Caki2 (cell line): ENCODE results near the gene NOL4L. TPM values are rescaled to one million over a fixed set of nuclear protein-coding genes. Genes with fewer than 3 reads are reported as not detected.

Experiments
- DNase-seq: peaks from one replicate; pipeline ENCODE4 v3.0.0-alpha.2; 2015; ENCODE audit warnings: low read depth
- in situ Hi-C: cut with HindIII; loops from 2 replicates; pipeline ENCODE4 v1.10.0; 2016; ENCODE audit warnings: low sequenced_read_pairs, low pct_unique_long_range_greater_than_20kb, mixed read lengths
- total RNA-seq: library from RNA; depleted of rRNA; stranded (reverse); fragments of >200 nt; shearing (Covaris generic); gene quantifications from 2 replicates; pipeline ENCODE4 v1.2.3, GENCODE V29; 2014; ENCODE audit warnings: low replicate concordance

Gene NOL4L
- total RNA-seq, 1 experiment from 2014 or later = 11.6 TPM

GRCh38 chr20:32440069-32440757, 144.9 kb downstream of the NOL4L start:
- in situ Hi-C loops = no loop called here
- no peak for DNase-seq

- no peak for DNase-seq
- in situ Hi-C loops = no loop called here
Measured at GRCh38 chr20:32439132-32439829, 145.9 kb downstream of the NOL4L start.

- DNase-seq = no peak
- in situ Hi-C loops = no loop called here
Measured at GRCh38 chr20:32438331-32438858, 146.7 kb downstream of the NOL4L start.

- DNase-seq = no peak
- in situ Hi-C loops = no loop called here
Measured at GRCh38 chr20:32437391-32438074, 147.6 kb downstream of the NOL4L start.

GRCh38 chr20:32436968-32437367, 148.2 kb downstream of the NOL4L start:
- in situ Hi-C loops = no loop called here
- DNase-seq = no peak

- in situ Hi-C loops = no loop called here
Measured at GRCh38 chr20:32436142-32436861, 148.8 kb downstream of the NOL4L start.

GRCh38 chr20:32435449-32436107, 149.6 kb downstream of the NOL4L start:
- no peak for DNase-seq
- in situ Hi-C loops = no loop called here

More at GRCh38 chr20:32436142-32436861, 148.8 kb downstream of the NOL4L start:
- DNase-seq = no peak

GRCh38 chr20:32434434-32434833, 150.7 kb downstream of the NOL4L start:
- in situ Hi-C loops = no loop called here
- DNase-seq = no peak

- no peak for DNase-seq
- in situ Hi-C loops = no loop called here
Measured at GRCh38 chr20:32433311-32434021, 151.7 kb downstream of the NOL4L start.

GRCh38 chr20:32432277-32432676, 152.9 kb downstream of the NOL4L start:
- in situ Hi-C loops = no loop called here
- no peak for DNase-seq

GRCh38 chr20:32431457-32431856, 153.7 kb downstream of the NOL4L start:
- in situ Hi-C loops = no loop called here

GRCh38 chr20:32429745-32430360, 155.3 kb downstream of the NOL4L start:
- no peak for DNase-seq
- in situ Hi-C loops = no loop called here

More at GRCh38 chr20:32431457-32431856, 153.7 kb downstream of the NOL4L start:
- DNase-seq = no peak

GRCh38 chr20:32429343-32429742, 155.8 kb downstream of the NOL4L start:
- in situ Hi-C loops = no loop called here

GRCh38 chr20:32427996-32428395, 157.1 kb downstream of the NOL4L start:
- DNase-seq = no peak
- in situ Hi-C loops = no loop called here

More at GRCh38 chr20:32429343-32429742, 155.8 kb downstream of the NOL4L start:
- DNase-seq = no peak

- in situ Hi-C loops = no loop called here
- no peak for DNase-seq
Measured at GRCh38 chr20:32421290-32421689, 163.8 kb downstream of the NOL4L start.

GRCh38 chr20:32418376-32418775, 166.8 kb downstream of the NOL4L start:
- in situ Hi-C loops = no loop called here
- DNase-seq = no peak

GRCh38 chr20:32416206-32416605, 168.9 kb downstream of the NOL4L start:
- in situ Hi-C loops = no loop called here
- no peak for DNase-seq
